Astrocyte (in vitro differentiated cells and primary cell): Measurements from ENCODE around the gene NSMCE1.

ENCODE experiments used
- EZH2 ChIP-seq: IDR thresholded peaks from 2 replicates; pipeline ENCODE4 v1.6.1; 2012; ENCODE audit warnings: mild to moderate bottlenecking, low read length, inconsistent platforms; ENCODE audit not compliant: insufficient read depth
- TF ChIP-seq, protein P1 (sequence below): IDR thresholded peaks from 2 replicates; pipeline ENCODE4 v1.5.1; 2011; ENCODE audit warnings: low read depth, mild to moderate bottlenecking, inconsistent platforms, low read length, moderate library complexity; ENCODE audit not compliant: insufficient read depth

DNA sequence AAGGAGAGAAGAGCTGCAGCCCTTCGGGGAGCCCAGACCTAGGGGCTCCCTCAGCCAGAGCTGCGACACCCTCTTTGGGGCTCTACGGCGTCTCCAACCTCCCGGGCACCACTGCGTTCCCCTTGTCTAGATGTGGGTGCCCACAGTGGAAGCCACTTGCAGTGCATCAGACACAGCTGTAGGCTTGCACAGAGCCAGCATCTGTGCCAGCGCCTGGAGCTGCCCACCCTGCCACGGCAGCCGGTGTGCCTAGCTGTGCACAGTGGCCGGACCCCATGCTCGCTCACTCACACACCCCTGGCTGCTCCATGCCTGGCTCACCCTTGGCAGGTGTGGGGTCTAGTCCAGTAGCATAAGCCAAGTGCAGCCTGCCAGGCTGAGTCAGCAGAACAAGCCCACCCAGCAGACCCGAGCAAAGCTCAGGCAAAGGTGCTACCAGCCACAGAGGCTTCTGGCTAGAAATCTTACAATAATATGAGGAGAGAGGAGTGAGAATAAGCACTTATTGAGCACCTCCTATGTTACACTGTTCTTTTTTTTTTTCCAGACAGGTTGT, 78.2 kb downstream of the NSMCE1 start:
- TF ChIP-seq, protein P1, sequence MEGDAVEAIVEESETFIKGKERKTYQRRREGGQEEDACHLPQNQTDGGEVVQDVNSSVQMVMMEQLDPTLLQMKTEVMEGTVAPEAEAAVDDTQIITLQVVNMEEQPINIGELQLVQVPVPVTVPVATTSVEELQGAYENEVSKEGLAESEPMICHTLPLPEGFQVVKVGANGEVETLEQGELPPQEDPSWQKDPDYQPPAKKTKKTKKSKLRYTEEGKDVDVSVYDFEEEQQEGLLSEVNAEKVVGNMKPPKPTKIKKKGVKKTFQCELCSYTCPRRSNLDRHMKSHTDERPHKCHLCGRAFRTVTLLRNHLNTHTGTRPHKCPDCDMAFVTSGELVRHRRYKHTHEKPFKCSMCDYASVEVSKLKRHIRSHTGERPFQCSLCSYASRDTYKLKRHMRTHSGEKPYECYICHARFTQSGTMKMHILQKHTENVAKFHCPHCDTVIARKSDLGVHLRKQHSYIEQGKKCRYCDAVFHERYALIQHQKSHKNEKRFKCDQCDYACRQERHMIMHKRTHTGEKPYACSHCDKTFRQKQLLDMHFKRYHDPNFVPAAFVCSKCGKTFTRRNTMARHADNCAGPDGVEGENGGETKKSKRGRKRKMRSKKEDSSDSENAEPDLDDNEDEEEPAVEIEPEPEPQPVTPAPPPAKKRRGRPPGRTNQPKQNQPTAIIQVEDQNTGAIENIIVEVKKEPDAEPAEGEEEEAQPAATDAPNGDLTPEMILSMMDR: no peak
- no peak for TF ChIP-seq EZH2
